GM19023 (cell line): ENCODE measurements around the gene SLC37A1.
A peak's percentile ranks its signal among the peaks of the same experiment; 100 is the strongest.

Experiments
- ATAC-seq: cut with Tn5 transposase; IDR thresholded peaks from one replicate; pipeline ENCODE4 v1.9.1; 2021; ENCODE audit warnings: mild to moderate bottlenecking, moderate library complexity; ENCODE audit not compliant: unreplicated experiment

The SLC37A1 gene

DNA sequence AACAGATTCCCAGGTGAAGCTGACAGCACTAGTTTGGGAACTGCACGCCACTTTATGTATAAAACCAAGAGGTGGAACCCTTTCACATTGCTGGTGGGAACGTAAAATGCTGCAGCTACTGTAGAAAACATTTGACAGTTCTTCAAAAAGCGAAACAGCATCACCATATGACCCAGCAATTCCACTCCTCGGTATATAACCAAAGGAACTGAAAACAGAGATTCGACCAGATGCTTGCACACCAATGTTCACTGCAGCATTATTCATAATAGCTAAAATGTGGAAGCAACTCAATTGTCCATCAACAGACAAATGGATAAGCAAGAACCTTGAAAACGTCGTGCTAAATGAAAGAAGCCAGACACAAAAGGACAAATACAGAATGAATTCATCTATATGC lies 35.1 kb upstream of the SLC37A1 start:
- ATAC-seq: no peak

DNA sequence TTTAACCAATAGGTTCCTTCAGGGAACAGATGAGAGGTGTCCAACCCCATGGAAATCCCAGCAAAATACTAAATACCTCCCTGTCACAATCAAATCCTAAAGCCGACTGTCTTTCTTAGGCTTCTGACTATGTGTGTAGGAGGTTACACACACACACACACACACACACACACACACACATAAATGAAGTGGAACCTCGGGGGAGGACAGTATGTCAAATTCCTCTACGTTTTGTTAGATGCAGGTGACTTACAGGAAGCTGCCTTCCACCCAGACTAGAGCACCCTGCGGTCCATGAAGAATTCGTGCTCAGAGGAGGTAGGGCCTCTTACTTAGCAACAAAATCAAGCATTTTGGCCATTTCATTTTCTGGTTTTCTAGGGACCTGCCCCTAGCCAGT lies 34.1 kb upstream of the SLC37A1 start:
- ATAC-seq: no peak

DNA sequence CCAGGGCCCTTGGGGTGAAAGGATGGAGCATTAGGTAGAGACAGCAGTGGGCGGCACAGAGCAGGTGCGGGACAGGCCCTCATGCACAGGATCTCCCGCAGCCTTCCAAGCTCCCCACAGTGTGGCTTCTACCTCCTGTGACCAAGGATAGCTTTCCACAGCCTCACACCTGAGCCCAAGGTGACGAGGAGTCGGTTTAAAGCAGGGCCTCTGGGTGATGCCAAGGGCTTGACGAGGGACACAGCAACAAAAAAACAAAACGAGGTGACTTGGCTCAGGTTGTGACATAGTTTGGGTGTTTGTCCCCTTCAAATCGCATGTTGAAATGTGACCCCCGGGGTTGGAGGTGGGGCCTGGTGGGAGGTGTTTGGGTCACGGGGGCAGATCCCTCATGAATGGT lies 32.9 kb upstream of the SLC37A1 start:
- no peak for ATAC-seq

DNA sequence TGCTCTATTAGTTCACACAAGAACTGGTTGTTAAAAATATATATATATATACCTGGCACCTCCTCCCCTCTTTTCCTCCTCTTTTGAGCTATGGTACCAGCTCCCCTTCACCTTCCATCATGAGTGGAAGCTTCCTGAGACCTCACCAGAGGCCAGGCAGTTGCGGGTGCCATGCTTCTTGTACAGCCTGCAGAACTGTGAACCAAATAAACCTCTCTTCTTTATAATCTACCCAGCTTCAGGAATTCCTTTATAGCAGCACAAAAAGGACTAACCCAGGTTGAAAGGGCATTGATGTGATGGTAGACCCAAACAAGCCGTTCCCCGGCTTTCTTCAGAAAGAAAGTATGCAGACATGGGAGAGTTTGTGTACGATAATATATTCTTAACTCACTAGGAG lies 32.5 kb upstream of the SLC37A1 start:
- ATAC-seq: no peak

DNA sequence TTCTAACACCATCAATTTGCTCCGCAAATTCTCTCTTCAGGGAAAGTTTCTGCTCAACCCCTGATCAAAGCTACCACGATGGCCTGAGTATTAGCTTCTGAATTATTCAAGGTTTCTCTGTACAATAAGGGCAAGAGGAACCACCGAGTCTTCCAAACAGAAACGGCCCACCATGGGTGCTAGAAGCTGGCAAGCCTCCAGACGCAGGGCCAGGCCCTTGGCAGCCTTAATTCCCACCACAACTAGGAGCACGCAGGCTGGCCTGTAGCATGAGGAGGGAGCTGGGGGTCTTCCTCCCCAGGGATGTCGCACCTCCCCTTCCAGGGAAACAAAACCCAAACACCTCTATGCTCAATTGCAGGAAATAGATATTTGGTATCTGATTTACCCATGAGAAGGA lies 28.7 kb upstream of the SLC37A1 start:
- ATAC-seq: no peak

DNA sequence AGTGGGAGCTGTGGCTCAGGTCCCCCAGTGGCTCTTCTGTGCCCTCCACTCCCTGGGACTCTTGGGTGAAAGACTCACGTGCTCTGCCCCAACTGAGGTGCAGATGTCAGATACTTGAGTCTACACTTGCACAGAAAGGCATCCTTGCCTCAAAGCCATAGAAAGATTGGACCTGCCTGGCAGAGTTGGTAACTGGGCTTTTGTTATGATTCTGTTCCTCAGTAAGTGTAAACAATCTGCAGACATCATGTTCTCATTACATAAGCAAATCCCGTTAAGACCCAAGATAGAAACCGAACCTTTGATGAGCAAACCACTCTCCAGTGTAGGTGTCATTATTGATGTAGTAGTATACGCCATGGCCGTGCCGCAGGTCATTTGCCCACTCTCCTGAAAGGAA lies 27.6 kb upstream of the SLC37A1 start:
- ATAC-seq: no peak

DNA sequence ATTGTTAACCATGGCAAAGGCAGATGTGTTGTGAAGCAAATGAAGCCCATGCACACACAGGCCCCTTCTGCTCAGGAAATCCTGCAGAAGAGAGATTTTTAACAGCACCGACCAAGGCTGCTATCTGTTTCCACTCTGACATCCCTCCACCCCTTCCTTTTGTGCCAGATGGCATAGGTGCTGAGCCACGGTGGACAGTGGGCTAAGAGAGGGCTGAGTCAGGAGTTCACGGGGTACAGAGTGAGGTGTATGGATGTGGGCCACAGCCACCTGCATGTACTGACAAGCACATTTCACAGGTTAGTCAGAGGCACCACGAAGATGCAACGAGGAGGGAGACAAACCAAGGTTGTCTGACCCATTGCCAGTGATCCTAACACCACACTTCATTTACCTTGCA lies 27.1 kb upstream of the SLC37A1 start:
- no peak for ATAC-seq

DNA sequence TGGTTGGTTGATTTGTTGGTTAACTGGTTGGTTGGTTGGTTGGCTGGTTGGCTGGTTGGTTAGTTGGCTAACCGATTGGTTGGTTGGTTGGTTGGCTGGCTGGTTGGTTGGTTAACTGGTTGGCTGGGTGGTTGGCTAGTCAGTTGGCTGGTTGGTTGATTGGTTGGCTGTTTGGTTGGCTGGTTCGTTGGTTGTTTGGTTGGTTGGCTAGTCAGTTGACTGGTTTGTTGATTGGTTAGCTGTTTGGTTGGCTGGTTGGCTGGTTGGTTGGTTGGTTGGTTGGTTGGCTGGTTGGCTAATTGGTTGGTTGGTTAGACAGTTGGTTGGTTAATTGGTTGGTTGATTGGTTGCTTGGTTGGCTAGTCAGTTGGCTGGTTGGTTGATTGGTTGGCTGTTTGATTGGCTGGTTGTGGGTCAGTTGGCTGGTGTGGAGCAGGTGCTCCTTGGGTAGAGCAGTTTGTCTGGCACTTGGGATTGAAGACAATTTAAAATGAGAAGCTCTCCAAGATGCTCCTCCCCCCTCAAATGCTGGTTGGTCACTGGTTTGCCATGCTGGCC lies 24.6 kb upstream of the SLC37A1 start:
- no peak for ATAC-seq

DNA sequence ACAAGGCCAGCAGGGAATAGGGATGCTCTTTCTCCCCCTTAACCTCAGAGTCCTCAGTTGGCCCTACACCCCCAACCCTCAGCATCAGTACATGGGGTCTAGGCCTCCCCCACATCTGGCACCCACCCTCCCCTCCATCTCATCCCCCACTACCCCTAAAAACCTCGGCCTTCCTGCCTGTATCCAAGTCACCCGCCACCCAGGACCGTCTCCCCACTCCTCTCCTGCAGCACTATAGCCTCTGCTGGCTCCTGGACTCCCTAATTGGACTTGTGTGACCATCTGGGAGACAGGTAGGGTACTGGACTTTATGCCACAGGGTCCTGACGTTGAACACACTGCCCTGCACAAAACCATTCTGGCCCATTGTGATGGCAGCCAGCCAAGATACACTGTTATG lies 23.7 kb upstream of the SLC37A1 start:
- ATAC-seq: no peak

DNA sequence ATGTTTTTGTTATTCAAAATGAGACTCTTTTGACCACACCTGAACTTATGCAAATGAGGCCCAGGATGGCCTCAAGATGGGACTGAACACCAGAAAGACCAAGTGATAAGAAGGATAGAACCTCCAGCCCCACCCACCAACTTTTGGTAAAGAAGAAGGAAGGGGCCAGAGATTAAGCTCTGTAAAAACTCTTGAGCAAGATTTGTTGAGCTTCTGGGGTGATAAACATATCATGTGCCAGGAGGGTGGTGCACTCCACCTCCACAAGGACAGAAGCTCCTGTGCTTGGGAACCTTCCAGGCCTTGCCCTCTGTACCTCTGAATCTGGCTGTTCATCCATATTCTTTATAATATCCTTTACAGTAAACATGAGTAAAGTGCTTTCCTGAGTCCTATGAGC lies 22.9 kb upstream of the SLC37A1 start:
- ATAC-seq: no peak

DNA sequence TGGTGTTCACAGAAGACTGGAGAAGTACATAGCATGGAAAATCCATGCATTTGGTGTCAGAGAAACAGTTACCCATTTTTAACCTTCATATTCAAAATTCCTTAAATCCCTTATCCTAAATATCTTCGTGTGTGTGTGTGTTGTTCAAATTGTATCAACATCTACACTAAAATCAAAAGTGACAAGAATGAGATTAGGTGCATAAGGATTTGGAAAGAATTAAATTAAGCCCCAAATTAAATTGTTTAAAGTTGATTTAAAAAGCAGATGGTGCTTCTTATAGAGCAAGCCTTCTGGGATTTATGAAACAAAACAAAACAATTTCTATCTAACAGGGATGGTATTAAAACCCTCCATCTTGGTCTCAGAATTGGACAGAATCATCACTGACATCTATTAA lies 22.3 kb upstream of the SLC37A1 start:
- no peak for ATAC-seq

DNA sequence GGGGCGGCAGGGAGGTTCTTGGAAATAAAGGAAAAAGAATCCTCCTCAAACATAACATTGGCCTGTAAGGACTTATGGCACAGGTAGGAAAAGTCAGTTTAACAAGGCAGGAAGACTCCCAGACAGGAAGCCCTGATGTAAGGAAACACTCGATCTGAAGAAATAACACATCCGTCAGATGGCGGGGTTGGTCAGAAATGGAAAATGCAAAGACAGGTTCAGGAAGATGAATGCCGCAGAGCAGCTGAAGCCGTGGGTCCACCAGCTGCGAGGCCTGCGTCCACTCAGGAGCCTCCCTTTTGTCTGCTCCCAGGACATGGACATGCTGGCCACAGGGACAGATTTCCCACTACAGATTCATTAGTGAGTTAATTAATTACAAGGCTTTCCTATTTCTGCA lies 21.5 kb upstream of the SLC37A1 start:
- no peak for ATAC-seq

DNA sequence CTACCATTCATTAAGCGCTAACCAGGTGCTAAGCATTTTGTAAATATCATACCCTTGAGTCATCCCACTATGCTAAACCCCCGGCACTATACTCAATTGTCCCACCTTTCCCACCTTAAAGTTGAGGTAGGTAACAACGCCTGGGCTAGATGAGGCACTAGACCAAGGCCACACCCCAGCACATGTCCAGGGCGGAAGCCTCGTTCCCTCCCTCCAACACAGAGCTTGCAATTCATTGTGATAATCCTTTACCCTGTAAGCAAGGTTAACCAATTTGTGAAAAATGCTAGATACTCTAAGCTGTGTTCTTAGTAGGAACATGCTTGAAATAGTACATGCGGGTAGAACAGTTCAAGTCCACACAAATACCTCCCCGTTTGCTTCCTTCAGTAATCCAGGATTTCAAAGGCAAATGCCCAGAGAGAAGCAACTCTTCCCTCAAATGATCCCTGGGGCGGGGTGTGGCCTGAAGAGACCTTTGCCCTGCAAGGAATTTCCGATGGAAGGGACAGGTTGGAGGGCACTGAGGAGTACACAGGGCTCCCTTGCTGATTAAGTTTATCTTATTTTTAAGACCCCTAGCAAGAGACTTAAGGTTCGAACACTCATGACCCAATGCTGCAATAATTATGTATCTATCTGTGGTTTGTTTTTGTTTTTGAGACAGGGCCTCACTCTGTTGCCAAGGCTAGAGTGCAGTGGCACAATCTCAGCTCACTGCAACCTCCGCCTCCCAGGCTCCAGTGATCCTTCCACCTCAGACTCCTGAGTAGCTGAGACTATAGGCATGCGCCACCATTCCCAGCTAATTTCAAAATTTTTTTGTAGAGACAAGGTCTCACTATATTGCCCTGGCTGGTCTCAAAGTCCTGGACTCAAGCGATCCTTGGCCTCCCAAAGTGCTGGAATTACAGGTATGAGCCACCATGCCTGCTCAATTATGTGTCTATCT lies 20.3 kb upstream of the SLC37A1 start:
- ATAC-seq: no peak

DNA sequence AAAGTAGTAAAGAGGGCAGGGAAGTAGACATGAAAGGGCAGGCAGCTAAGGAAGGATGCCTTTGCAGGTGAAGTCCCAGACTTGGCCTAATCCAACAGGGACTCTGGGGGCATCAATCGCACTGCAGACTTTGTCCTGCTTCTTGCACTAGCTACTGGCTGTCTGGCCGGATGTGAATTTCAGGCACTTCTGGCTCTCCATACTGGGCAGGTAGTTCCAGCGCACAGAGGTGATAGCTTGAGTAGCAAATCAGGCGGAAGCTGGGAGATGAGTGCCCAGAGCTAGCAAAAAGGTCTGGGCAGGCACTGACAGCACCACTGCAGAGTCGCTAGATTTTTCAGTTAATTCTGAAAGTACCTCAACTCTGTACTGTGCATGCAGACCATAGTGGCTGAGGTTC lies 18.6 kb upstream of the SLC37A1 start:
- no peak for ATAC-seq

DNA sequence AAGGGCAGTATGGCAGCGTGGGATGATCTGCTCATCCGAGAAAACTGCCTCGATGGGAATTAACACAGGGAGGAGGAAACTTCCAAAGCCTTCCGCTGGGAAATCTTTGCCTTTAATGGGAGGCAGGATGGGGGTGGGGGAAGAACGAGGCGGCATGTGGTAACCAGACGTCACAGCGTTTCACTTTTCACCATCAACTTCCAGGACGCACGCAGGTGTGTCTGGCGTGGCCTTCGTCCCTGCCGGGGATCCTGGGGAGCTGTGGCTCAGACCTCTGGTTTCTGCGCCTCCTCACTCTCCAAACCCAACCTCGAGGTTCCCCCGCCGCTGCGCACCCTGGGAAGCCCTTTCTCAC lies 17.9 kb upstream of the SLC37A1 start:
- ATAC-seq: peak; percentile 14

DNA sequence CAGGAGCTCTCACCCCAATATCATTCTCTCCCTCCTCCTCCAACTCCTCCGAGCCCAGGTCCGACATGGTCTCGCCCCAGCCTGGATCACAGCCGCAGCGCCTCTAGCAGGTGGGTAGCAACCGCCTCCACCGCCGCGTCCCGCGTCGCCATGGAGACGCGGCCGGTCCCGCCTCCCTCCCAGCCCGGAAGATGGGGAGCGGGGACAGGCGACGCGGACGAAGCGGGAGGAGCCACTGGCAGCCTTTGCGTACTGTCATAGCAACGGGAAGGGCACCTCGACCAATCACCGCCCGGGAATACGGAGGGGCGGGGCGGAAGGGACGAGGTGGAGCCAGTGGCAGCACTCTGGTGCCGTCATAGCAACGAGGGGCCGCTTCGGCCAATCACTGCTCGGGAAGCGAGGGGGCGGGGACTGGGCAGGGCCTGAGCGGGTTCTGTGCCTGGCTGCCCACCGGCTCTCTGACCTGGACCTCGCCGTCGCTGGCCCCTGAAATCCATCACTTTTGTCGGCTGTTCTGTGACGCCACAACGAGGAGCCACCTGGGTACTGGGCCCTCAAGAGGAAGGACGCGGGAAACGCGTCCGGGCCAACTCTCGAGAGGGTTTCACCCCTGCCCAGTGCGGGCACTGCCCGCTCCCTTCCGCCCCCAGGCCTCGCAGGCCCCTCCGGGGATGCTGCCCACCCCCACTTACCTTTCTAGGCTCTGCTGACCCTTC lies 17.4 kb upstream of the SLC37A1 start, which contains the start of gene RSPH1:
RSPH1 (minus strand) TSS at position 105 of the 719 bp plus-strand sequence; CDS start at position 67, 38 bp downstream.
- ATAC-seq: peak; percentile 98

DNA sequence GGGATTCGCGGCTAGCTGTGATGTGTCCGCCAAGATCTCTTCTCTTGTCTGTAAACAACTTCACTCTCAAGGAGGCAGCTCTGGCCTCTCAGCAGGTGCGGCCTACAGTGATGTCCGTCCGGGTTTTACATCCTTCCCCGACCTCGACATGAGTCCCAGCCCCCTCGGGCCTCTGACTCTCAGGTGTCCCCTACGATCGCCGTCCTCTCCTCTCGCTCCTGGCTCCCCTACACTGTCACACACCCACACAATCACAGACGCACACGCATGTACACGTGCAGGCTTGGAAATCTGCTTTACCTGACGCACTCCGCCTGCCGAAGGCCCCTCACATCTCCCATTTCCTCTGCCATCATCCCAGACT lies 16.8 kb upstream of the SLC37A1 start:
- ATAC-seq: no peak

DNA sequence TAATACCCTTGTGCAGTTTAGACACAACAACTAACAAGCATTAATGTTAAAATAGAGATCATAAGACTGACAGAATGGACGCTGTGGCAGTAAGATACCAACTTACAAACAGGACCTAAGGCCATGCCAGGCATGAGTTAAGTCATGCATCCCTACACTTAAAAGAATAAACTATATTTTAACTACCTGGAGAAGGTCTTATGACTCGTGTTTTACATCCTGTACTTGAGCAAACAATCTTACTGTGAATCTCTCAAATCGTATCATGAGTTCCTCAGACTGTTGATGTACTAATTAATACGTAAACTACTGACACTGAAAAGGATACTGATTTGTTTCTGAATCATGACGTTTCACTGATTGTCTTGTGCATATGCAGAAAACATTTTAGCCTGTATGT lies 15.6 kb upstream of the SLC37A1 start:
- no peak for ATAC-seq

DNA sequence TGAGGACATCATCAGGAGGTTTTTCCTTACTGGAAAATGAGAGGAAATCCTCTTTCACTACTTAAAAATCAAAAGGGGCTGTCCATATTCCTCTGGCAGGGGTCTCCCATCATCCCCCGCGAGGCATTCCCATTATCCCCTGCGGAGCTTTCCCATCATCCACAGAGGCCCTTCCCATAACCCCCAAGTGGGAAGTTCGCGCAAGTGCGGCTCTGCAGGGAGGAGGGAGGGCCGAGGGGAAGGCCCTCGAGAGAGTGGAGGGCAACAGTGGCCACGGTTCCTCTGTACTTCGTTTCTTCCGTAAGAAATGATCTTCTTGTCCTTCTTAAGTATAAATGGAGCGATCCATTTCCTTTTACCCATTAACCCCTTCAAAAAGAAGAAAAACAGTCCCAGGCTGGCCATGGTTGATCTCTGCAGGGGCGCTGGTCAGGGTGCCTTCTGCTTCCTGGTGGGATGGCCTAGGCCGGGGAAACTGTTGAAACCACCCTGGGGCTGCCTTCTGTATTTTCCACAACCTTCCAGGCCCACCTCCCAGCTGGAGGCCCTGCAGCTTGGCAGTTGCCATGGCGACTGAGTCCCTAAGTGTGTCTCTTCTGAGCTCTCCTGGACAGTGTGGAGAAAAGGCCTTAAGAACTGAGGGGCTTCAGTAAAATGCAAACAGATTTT lies 14.1 kb upstream of the SLC37A1 start:
- ATAC-seq: no peak

DNA sequence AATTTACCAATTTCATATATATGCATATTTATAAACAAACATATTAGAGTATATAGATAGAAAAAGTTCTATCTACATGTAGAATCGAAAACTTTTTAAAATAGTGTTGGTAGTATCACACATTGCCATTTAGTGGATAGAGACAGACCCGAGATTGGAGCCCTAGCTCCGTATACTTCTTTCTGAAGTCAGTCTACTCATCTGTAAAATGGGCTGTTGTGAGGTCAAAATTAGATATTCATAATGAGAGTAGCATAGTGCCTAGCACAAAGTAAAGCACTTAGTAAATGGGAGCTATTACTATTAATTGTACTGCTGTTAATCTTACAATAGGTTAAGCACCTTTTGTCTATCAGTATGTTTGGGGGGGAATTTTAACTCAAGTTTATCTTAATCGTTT lies 13.4 kb upstream of the SLC37A1 start:
- ATAC-seq: no peak

DNA sequence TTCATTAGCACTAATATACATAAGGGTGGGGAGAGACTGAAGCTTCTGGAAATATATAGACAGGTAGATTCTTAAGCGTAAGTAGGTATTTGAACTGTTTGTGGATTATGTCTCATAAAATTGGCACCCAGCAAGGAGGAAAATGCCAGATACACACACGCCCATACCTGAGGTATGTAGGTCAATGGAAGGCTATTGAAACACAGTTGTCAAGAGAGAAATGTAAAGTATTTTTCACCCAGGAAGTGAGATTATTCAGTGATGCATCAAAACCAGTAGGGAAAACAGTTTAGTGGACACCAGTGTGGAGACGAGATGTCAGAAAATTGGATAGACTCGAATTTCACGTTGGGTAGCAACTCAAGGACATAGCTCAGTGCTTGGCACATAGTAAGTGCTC lies 12.9 kb upstream of the SLC37A1 start:
- ATAC-seq: no peak
